ENCODE data around the gene GRID1.

GRCh38 chr10:86121200-86121599, 245.4 kb downstream of the GRID1 start:
- TF ChIP-seq NR2C2 (CRISPR knock-in tag; IDR thresholded peaks at IDR 0.05) = no peak
- TF ChIP-seq ZNF317 (CRISPR knock-in tag; IDR thresholded peaks at IDR 0.05; ENCODE audit: borderline replicate concordance, low read depth) = no peak
- TF ChIP-seq TP53 (CRISPR knock-in tag; IDR thresholded peaks at IDR 0.05) = no peak
- TF ChIP-seq, protein P1, sequence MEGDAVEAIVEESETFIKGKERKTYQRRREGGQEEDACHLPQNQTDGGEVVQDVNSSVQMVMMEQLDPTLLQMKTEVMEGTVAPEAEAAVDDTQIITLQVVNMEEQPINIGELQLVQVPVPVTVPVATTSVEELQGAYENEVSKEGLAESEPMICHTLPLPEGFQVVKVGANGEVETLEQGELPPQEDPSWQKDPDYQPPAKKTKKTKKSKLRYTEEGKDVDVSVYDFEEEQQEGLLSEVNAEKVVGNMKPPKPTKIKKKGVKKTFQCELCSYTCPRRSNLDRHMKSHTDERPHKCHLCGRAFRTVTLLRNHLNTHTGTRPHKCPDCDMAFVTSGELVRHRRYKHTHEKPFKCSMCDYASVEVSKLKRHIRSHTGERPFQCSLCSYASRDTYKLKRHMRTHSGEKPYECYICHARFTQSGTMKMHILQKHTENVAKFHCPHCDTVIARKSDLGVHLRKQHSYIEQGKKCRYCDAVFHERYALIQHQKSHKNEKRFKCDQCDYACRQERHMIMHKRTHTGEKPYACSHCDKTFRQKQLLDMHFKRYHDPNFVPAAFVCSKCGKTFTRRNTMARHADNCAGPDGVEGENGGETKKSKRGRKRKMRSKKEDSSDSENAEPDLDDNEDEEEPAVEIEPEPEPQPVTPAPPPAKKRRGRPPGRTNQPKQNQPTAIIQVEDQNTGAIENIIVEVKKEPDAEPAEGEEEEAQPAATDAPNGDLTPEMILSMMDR (IDR thresholded peaks at IDR 0.05) = no peak
- TF ChIP-seq, protein P2, sequence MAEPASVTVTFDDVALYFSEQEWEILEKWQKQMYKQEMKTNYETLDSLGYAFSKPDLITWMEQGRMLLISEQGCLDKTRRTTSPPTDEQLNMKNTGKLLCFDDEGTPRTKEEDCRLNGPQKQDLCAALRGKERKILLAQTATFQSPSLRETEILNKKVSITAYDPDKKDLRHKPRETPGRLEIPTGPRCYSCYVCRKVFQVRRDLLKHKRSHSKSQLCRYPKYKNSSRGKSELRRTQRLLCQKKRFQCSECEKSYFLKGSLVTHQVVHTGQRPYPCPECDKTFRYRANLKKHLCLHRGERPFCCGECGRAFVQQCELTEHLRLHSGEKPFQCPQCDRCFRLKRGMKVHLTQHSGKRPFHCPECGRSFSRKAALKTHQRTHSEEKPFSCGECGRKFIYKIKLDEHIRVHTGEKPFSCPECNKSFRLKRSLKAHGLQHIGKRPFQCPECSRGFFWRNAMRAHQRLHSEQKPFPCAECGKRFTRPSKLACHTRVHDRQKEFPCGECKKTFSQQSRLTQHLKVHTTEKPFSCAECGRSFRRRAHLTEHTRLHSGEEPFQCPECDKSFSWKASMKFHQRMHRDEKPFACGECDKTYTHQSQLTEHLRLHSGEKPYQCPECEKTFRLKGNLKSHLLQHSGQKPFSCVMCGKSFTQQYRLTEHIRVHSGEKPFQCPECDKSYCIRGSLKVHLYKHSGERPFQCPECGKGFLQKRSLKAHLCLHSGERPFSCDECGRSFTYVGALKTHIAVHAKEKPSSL (CRISPR knock-in tag; conservative IDR thresholded peaks at IDR 0.05) = no peak
- TF ChIP-seq ATF3 (CRISPR knock-in tag; conservative IDR thresholded peaks at IDR 0.05) = no peak
- TF ChIP-seq, protein P3, sequence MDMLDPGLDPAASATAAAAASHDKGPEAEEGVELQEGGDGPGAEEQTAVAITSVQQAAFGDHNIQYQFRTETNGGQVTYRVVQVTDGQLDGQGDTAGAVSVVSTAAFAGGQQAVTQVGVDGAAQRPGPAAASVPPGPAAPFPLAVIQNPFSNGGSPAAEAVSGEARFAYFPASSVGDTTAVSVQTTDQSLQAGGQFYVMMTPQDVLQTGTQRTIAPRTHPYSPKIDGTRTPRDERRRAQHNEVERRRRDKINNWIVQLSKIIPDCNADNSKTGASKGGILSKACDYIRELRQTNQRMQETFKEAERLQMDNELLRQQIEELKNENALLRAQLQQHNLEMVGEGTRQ (CRISPR knock-in tag; IDR thresholded peaks at IDR 0.05) = no peak
- TF ChIP-seq, protein P4, sequence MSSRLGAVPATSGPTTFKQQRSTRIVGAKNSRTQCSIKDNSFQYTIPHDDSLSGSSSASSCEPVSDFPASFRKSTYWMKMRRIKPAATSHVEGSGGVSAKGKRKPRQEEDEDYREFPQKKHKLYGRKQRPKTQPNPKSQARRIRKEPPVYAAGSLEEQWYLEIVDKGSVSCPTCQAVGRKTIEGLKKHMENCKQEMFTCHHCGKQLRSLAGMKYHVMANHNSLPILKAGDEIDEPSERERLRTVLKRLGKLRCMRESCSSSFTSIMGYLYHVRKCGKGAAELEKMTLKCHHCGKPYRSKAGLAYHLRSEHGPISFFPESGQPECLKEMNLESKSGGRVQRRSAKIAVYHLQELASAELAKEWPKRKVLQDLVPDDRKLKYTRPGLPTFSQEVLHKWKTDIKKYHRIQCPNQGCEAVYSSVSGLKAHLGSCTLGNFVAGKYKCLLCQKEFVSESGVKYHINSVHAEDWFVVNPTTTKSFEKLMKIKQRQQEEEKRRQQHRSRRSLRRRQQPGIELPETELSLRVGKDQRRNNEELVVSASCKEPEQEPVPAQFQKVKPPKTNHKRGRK (CRISPR knock-in tag; IDR thresholded peaks at IDR 0.05; ENCODE audit: borderline replicate concordance) = no peak
- TF ChIP-seq JUN (CRISPR knock-in tag; IDR thresholded peaks at IDR 0.05) = no peak
- TF ChIP-seq, protein P5, sequence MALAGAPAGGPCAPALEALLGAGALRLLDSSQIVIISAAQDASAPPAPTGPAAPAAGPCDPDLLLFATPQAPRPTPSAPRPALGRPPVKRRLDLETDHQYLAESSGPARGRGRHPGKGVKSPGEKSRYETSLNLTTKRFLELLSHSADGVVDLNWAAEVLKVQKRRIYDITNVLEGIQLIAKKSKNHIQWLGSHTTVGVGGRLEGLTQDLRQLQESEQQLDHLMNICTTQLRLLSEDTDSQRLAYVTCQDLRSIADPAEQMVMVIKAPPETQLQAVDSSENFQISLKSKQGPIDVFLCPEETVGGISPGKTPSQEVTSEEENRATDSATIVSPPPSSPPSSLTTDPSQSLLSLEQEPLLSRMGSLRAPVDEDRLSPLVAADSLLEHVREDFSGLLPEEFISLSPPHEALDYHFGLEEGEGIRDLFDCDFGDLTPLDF (CRISPR knock-in tag; IDR thresholded peaks at IDR 0.05) = no peak
- no peak for TF ChIP-seq ZBTB21 (CRISPR knock-in tag; IDR thresholded peaks at IDR 0.05; ENCODE audit: borderline replicate concordance)
- no peak for TF ChIP-seq MAX (CRISPR knock-in tag; IDR thresholded peaks at IDR 0.05)
- no peak for TF ChIP-seq ESRRA (CRISPR knock-in tag; IDR thresholded peaks at IDR 0.05; ENCODE audit: borderline replicate concordance)

Measured in WTC11 (cell line).